ENCODE results near the gene MRPS6.

The MRPS6 gene

DNA sequence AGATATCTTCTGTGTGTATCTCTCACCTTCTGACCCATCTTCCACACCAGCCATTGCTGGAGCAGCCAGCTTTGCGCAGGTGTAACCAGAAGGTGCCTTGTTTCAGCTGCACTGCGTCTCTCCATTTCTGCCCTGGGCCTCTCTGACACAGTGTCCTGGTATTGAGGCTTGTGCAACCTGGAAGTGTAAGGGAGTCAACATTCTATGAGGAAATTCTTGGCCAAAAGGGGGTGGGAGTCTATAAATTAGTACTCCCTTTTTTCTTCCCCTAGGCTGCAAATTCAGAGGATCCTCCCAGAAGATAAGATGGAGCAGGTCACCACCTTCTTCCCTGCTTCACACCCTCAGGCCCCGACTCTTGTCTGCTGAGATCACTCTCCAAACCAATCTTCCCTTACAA is 109.1 kb downstream of the MRPS6 start:
- no peak for DNase-seq

GRCh38 chr21:34183331-34183928 is 110.1 kb downstream of the MRPS6 start:
- peak; percentile 39 for DNase-seq

GRCh38 chr21:34184232-34184631 is 110.9 kb downstream of the MRPS6 start:
- DNase-seq, result no peak

- no peak for DNase-seq
Observed at GRCh38 chr21:34185026-34185750, 111.8 kb downstream of the MRPS6 start.

DNA sequence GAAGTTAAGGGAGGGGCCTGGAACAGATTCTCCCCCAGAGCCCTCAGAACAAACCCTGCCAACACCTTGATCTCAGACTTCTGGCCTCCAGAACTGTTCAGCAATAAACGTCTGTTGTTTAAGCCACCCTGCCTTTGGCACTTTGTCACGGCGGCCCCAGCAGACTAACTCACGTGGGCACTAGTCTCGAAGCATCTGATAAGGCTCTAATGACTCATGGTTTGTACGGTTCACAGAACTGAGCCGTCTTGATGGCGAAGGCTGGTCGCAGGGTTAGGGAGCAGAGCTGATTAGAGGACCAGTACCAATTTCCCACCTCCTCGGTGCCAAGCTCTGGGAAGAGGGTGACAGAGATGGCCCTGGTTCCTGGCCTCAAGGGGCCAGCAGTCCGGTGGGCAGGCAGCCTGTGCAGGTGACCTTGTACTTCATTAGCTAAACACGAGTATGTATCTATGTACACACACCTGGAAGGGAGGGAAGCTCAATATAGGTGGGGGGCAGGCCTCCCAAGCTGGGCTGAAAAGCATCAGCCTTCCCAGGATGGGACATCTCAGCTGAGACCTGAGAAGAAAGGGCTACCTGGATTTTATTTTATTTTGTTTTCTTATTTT is 112.8 kb downstream of the MRPS6 start:
- no peak for DNase-seq

DNA sequence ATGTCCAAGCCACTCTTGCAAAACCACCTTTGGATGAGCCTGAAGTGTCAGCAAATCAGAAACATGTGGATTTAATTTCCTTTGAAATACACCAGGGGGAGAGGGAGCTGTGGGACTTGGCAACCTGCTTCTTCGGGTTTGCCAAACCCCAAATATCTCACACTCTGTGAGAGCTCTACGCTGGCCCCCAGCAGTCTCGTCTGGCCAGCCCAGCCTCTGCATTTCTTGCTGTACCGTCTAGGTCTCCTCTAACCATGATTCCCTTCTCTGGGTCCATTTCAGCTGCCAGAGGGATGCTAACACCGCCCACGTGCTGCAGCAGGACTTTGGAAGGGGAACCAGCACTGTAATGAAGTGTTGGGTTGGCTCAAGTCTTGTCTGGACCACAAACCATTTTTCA is 114.6 kb downstream of the MRPS6 start:
- peak; percentile 83 for DNase-seq

DNA sequence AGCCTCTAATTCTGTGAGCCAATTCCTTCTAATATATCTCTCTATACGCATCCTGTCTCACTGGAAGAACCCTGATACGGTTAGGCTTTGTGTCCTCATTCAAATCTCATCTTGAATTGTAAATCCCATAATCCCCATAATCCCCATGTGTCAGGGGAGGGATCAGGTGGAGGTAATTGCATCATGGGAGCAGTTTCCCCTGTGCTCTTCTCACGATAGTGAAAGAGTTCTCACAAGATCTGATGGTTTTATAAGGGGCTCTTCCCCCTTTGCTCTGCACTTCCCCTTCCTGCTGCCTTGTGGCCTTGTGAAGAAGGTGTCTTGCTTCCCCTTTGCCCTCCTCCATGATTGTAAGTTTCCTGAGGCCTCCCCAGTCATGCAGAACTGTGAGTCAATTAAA is 116.1 kb downstream of the MRPS6 start:
- no peak for DNase-seq

DNA sequence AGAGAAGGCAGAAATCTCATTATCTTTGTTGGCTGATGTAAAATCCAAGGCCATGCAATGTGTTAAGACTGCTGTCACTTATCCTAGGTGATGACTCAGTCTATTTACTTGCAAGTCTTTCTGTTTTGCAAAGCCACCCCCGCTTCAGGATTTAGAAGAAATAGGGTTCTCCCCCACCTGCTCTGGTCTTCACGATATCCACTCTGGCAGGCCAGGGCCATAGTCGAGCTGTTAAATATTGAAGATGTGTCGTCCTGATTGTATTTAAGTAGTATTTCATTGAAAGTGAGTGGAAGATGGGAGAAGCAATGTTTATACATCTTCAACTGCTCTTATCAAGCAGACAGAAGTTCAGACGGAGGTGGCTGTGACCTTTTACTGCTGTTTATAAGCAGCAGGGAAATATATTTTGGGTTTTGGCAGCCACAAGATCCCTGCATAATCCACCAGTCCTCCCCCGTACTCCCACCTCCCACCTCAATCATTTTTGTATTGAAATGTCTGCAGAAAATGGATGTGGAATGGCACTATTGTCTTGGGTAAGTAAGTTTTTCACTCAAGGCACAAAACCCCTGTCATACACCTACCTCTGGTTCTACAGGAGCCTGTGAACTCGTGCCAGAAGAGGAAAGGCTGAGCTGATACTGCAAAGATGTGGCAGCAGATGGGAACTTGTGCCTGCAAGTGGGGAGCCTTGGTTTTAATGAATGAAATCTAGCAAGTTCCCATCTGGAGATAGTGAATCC is 117.4 kb downstream of the MRPS6 start:
- DNase-seq, result no peak

DNA sequence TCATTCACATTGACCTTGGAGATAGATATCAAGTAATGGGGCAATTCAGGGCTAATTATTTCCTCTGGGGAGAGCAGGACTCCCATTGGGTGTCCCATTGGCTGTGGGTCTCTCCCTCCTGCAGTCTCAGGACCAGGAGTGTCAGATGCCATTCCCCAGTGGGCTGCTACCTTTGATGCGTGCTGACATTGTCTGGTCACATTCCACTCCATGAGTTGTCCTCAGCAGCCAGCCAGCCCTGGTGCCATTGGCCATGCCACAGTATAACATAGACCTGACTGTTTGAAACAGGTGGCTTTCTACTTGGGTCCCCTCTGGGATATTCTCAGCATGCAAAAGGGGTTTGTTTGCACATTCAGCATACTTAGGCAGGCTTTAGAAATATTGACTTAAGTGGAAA is 118.5 kb downstream of the MRPS6 start:
- DNase-seq, result no peak
